HFFc6 (cell line): ENCODE measurements around the gene GLOD4. TPM values are rescaled to one million over a fixed set of nuclear protein-coding genes. Genes with fewer than 3 reads are reported as not detected.
"Not testable (repeated sequence)": the region's sequence is repeated elsewhere in the genome, so short reads cannot be mapped to it uniquely, and the experiment has no call there.

Source experiments
- DNase-seq: peaks from one replicate; pipeline ENCODE4 v3.0.0-alpha.2; 2018
- H3K27ac Mint-ChIP-seq: 2 replicates; pipeline ENCODE4 v1.8.0; 2020; ENCODE audit warnings: mild to moderate bottlenecking, mixed read lengths
- H3K27me3 Mint-ChIP-seq: 2 replicates; pipeline ENCODE4 v1.8.0; 2021; ENCODE audit warnings: mild to moderate bottlenecking, moderate library complexity, mixed read lengths; ENCODE audit not compliant: insufficient read depth
- H3K36me3 Mint-ChIP-seq: 2 replicates; pipeline ENCODE4 v1.8.0; 2021; ENCODE audit warnings: low read depth, mixed read lengths
- H3K4me1 Mint-ChIP-seq: 2 replicates; pipeline ENCODE4 v1.8.0; 2020; ENCODE audit warnings: low read depth, mixed read lengths
- H3K4me3 Mint-ChIP-seq: 2 replicates; pipeline ENCODE4 v1.8.0; 2020; ENCODE audit warnings: mild to moderate bottlenecking, moderate library complexity, mixed read lengths
- H3K9me3 Mint-ChIP-seq: 2 replicates; pipeline ENCODE4 v1.8.0; 2020; ENCODE audit warnings: mild to moderate bottlenecking, mixed read lengths
- CTCF ChIP-seq: fragments of 200-600 bp; sonication (generic); IDR thresholded peaks from 2 replicates; pipeline ENCODE4 v1.5.0; 2021; ENCODE audit warnings: antibody characterized with exemption, mild to moderate bottlenecking
- total RNA-seq, 6 experiments: library from RNA; stranded (reverse); fragmentation: NEBNext Ultra II Directional; extraction: Animal tissue kit (Norgen Biotek cat#: 25700); gene quantifications; 2 replicates in 1 of 6; 3 replicates in 5 of 6; pipeline ENCODE4 v1.2.3, GENCODE V29; 2021

GLOD4 gene
- total RNA-seq, 6 experiments from 2014 or later = 43.8 to 57.9 (median 48.6) TPM

- peak overlapping the region; percentile 32; the same call in 1 of the 2 replicates for H3K4me3 Mint-ChIP-seq
- peaks cover 25% of the 10 kb centered on the region for H3K27me3 Mint-ChIP-seq
- peaks cover 19% of the 10 kb centered on the region for H3K4me1 Mint-ChIP-seq
- H3K36me3 Mint-ChIP-seq = peaks cover 17% of the 10 kb centered on the region
- DNase-seq = no peak
- no peak for TF ChIP-seq CTCF
- H3K9me3 Mint-ChIP-seq = peaks cover 3% of the 10 kb centered on the region; the same call in 1 of the 2 replicates
- H3K27ac Mint-ChIP-seq = no peak overlapping the region
These were observed 7.2 kb upstream of the GLOD4 start for GRCh38 chr17:789160-789840.

GRCh38 chr17:788551-788950 is 6.5 kb upstream of the GLOD4 start:
- Mint-ChIP-seq H3K27me3 (peaks cover 20% of the 10 kb centered on the region), H3K36me3 (peaks cover 21% of the 10 kb centered on the region), H3K27ac (no peak overlapping the region), H3K9me3 (peaks cover 3% of the 10 kb centered on the region; the same call in 1 of the 2 replicates), H3K4me1 (peaks cover 21% of the 10 kb centered on the region), H3K4me3 (no peak overlapping the region)
- no peak for DNase-seq
- TF ChIP-seq CTCF = no peak

GRCh38 chr17:787641-788221 is 5.7 kb upstream of the GLOD4 start:
- peaks cover 27% of the 10 kb centered on the region for H3K36me3 Mint-ChIP-seq
- no peak for TF ChIP-seq CTCF

GRCh38 chr17:785901-786300 is 3.8 kb upstream of the GLOD4 start:
- Mint-ChIP-seq H3K4me1 (peaks cover 27% of the 10 kb centered on the region), H3K27me3 (peaks cover 26% of the 10 kb centered on the region), H3K36me3 (peaks cover 26% of the 10 kb centered on the region)
- not testable (repeated sequence) for H3K4me3 Mint-ChIP-seq, DNase-seq, H3K27ac Mint-ChIP-seq, H3K9me3 Mint-ChIP-seq

More at GRCh38 chr17:787641-788221, 5.7 kb upstream of the GLOD4 start:
- no peak for DNase-seq
- H3K27ac Mint-ChIP-seq = no peak overlapping the region
- H3K27me3 Mint-ChIP-seq = peaks cover 15% of the 10 kb centered on the region
- H3K9me3 Mint-ChIP-seq = peaks cover 3% of the 10 kb centered on the region; the same call in 1 of the 2 replicates
- H3K4me1 Mint-ChIP-seq = peaks cover 22% of the 10 kb centered on the region
- H3K4me3 Mint-ChIP-seq = no peak overlapping the region

- no peak for TF ChIP-seq CTCF
- peaks cover 24% of the 10 kb centered on the region for H3K36me3 Mint-ChIP-seq
- H3K27ac Mint-ChIP-seq = peak overlapping the region; percentile 26
- H3K27me3 Mint-ChIP-seq = peaks cover 18% of the 10 kb centered on the region
- DNase-seq = no peak
- peaks cover 4% of the 10 kb centered on the region; the same call in 1 of the 2 replicates for H3K9me3 Mint-ChIP-seq
- peak overlapping the region; percentile 97 for H3K4me3 Mint-ChIP-seq
- H3K4me1 Mint-ChIP-seq = peaks cover 32% of the 10 kb centered on the region
These were observed 2.1 kb upstream of the GLOD4 start for GRCh38 chr17:784143-784542.

- Mint-ChIP-seq H3K9me3 (peaks cover 4% of the 10 kb centered on the region; the same call in 1 of the 2 replicates), H3K27me3 (peaks cover 12% of the 10 kb centered on the region), H3K4me1 (peaks cover 18% of the 10 kb centered on the region), H3K27ac (no peak overlapping the region), H3K36me3 (peaks cover 47% of the 10 kb centered on the region), H3K4me3 (no peak overlapping the region)
- no peak for TF ChIP-seq CTCF
- no peak for DNase-seq
These were observed 4.0 kb downstream of the GLOD4 start for GRCh38 chr17:778096-778495.
